Measurements from ENCODE around the gene FBN1. TPM values are rescaled to one million over a fixed set of nuclear protein-coding genes. Genes with fewer than 3 reads are reported as not detected.

Gene FBN1
- total and polyA plus RNA-seq, 12 donors, result 5.6 to 84.6 (median 54.5) TPM

DNA sequence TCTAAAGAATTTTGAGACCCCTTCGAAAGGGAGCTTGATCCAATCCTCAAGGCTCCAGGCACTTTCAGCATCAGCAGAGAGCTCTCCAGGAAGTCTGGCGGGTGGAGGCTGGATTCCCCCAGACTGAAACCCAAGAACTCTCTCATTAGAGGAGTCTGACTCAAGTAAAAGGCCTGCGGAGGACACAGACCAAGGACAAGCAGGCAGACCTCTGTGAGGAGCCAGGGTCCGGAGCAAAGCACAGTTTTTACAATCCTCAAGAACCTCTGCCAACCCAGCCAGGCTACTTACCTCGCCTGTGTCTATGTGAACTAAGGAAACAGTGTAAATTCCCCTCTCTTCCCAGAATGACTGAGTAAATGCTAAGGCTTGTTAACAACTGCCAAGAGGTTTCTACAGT, 86.2 kb downstream of the FBN1 start:
- H3K36me3 ChIP-seq (replicated peaks in 1 of 2), result no peaks in the 10 kb centered on the region
- H3K4me1 ChIP-seq (replicated peaks in 1 of 2), result peaks cover 0 to 18% of the 10 kb centered on the region in 2 donors
- TF ChIP-seq, protein P1, sequence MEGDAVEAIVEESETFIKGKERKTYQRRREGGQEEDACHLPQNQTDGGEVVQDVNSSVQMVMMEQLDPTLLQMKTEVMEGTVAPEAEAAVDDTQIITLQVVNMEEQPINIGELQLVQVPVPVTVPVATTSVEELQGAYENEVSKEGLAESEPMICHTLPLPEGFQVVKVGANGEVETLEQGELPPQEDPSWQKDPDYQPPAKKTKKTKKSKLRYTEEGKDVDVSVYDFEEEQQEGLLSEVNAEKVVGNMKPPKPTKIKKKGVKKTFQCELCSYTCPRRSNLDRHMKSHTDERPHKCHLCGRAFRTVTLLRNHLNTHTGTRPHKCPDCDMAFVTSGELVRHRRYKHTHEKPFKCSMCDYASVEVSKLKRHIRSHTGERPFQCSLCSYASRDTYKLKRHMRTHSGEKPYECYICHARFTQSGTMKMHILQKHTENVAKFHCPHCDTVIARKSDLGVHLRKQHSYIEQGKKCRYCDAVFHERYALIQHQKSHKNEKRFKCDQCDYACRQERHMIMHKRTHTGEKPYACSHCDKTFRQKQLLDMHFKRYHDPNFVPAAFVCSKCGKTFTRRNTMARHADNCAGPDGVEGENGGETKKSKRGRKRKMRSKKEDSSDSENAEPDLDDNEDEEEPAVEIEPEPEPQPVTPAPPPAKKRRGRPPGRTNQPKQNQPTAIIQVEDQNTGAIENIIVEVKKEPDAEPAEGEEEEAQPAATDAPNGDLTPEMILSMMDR (IDR thresholded peaks at IDR 0.05), result no peak
- peak in 1 of 2 donors; percentile 26 for TF ChIP-seq POLR2A (IDR thresholded peaks at IDR 0.05)
- peak; percentile 37 to 72 (median 66) for DNase-seq
- no peaks in the 10 kb centered on the region for H3K27me3 ChIP-seq
- H3K27ac ChIP-seq, result peak overlapping the region; percentile 33 to 71 (median 54)
- WGBS, 4 donors, result 9 to 30% (median 27%) methylated on average over 4 to 5 of the region's 5 CpGs
- no peaks in the 10 kb centered on the region for H3K9me3 ChIP-seq (replicated peaks in 1 of 3)
- intact Hi-C loops (cut with DNase I), result no loop called here
- no peak overlapping the region for H3K4me3 ChIP-seq

DNA sequence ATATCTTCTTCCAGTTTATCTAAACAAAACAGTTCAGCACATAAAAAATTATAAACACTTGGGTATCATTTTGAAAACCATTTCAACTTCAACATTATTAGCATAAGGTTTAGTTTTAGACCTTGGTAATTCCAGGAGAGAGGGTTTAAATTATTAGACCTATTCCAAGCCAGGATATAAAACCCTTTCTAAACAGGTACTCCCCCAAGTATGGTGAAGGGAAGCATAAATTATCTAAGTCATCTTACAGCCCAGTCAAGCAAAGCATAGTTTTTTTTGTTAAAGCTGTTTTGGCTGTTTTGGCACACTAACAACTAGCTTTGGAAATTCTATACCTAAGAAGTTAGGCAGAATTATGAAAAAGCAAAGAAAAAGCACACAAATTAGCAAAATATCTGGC, 87.3 kb downstream of the FBN1 start:
- H3K36me3 ChIP-seq (replicated peaks in 1 of 2), result no peaks in the 10 kb centered on the region
- no peak overlapping the region for H3K27ac ChIP-seq
- intact Hi-C loops (cut with DNase I), result no loop called here
- no peak for DNase-seq
- TF ChIP-seq, protein P1 (IDR thresholded peaks at IDR 0.05), result no peak
- TF ChIP-seq POLR2A (IDR thresholded peaks at IDR 0.05), result no peak
- H3K9me3 ChIP-seq (replicated peaks in 1 of 3), result no peaks in the 10 kb centered on the region
- H3K27me3 ChIP-seq, result no peaks in the 10 kb centered on the region
- H3K4me3 ChIP-seq, result no peak overlapping the region
- H3K4me1 ChIP-seq (replicated peaks in 1 of 2), result peaks cover 0 to 18% of the 10 kb centered on the region in 2 donors

DNA sequence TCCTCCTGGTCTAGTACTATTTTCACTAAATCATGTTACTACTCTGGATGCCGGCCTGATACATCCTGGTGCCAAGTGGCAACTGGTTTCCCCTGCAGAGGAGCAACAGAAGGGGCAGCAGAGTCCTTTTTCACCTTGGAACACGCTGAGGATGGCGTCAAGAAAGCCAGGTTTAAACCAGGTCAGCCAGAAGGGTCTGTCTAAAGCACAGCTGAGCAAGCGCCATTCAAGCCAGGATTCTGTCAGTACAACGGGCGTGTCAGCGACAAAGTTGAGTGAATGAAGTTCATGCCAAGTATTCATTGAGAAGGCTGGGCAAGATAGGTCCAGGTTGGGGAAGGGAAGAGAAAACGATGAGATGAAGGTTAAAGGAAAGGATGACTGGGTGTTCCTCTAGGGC, 88.2 kb downstream of the FBN1 start:
- no peaks in the 10 kb centered on the region for H3K9me3 ChIP-seq (replicated peaks in 1 of 3)
- intact Hi-C loops (cut with DNase I), result no loop called here
- H3K36me3 ChIP-seq (replicated peaks in 1 of 2), result no peaks in the 10 kb centered on the region
- no peak overlapping the region for H3K4me3 ChIP-seq
- H3K27ac ChIP-seq, result peak overlapping the region in 1 of 5 donors; percentile 4
- H3K27me3 ChIP-seq, result no peaks in the 10 kb centered on the region
- WGBS, 4 donors, result 78 to 90% (median 85%) methylated on average over 8 of the region's 8 CpGs
- H3K4me1 ChIP-seq (replicated peaks in 1 of 2), result peaks cover 0 to 18% of the 10 kb centered on the region in 2 donors
- no peak for DNase-seq
- TF ChIP-seq, protein P1 (IDR thresholded peaks at IDR 0.05), result no peak
- no peak for TF ChIP-seq POLR2A (IDR thresholded peaks at IDR 0.05)

DNA sequence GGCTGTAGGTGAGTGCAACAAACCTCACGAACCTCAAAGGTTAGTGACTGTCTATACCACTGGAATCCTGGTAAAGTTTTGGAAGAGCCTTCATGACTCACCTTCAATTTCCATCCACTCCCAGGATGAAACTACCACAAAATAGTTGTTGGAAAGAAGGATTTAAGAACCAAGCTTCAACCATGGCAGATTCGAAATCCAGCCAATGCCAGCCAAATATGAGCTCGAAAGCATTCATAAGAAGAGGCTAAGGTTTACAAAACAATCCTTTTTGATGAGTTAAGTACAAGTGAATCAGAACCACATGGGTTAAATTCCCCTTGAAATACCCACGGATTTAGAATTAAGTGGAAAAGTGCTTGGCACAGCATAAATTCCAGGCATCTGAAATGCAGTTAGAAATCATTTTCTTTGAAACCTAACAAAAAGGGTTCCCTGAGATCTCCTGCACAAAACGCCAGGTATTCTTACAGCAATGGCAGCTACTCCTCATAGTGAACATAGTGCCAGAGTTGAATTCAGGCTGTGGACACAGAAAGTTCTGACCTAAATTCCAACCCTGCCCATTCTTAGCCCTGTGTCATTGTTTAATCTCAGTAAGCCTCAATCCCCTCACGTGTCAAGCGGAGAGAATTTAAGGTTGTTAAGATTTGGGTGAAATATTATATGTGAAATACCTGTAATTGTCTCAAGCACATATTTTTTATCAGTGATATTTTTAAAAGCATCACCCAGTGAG, 89.2 kb downstream of the FBN1 start:
- WGBS, 4 donors, result 85 to 87% (median 86%) methylated on average over 7 of the region's 7 CpGs
- no peaks in the 10 kb centered on the region for H3K27me3 ChIP-seq
- peaks cover 0 to 18% of the 10 kb centered on the region in 2 donors for H3K4me1 ChIP-seq (replicated peaks in 1 of 2)
- no peak for DNase-seq
- TF ChIP-seq, protein P1 (IDR thresholded peaks at IDR 0.05), result no peak
- TF ChIP-seq POLR2A (IDR thresholded peaks at IDR 0.05), result no peak
- no peak overlapping the region for H3K4me3 ChIP-seq
- intact Hi-C loops (cut with DNase I), result no loop called here
- no peaks in the 10 kb centered on the region for H3K9me3 ChIP-seq (replicated peaks in 1 of 3)
- no peaks in the 10 kb centered on the region for H3K36me3 ChIP-seq (replicated peaks in 1 of 2)
- H3K27ac ChIP-seq, result no peak overlapping the region

Measured in adrenal gland (tissue), 12 donors.